NB4 (cell line): ENCODE results near the gene MAN2B2.

Experiments
- CTCF ChIP-seq: IDR thresholded peaks from one replicate; pipeline ENCODE4 v1.5.1; 2012; ENCODE audit warnings: low read depth, low read length
- MAX ChIP-seq: IDR thresholded peaks from 2 replicates; pipeline ENCODE4 v1.6.1; 2011; ENCODE audit warnings: low read depth, low read length
- POLR2A ChIP-seq: IDR thresholded peaks from 2 replicates; pipeline ENCODE4 v1.6.1; 2011; ENCODE audit warnings: mild to moderate bottlenecking; ENCODE audit not compliant: insufficient read length; ENCODE audit errors: extremely low read depth

- TF ChIP-seq CTCF (no peak), POLR2A (no peak), MAX (no peak)
Measured at GRCh38 chr4:6556263-6556662, 18.7 kb upstream of the MAN2B2 start.
